Measurements from ENCODE around the gene OLA1. TPM values are rescaled to one million over a fixed set of nuclear protein-coding genes. Genes with fewer than 3 reads are reported as not detected.

OLA1 gene
- total and polyA plus RNA-seq, 2 of the 13 experiments (the other 11 are each of a cell fraction or from before 2014, with no cell fraction given): 153 to 241 TPM

- Histone ChIP-seq H2AFZ (ENCODE audit: low read length) (no peak overlapping the region), H3K79me2 (ENCODE audit: insufficient read depth, low read length) (no peaks in the 10 kb centered on the region), H3K27me3 (ENCODE audit: control insufficient read depth in 1 of 2, insufficient read depth in 2 of 2, low read length in 2 of 2) (no peaks in the 10 kb centered on the region), H4K20me1 (ENCODE audit: insufficient read depth, low read length) (no peaks in the 10 kb centered on the region), H3K9me3 (ENCODE audit: low read length) (no peaks in the 10 kb centered on the region), H3K36me3 (replicated peaks in 1 of 2; ENCODE audit: control insufficient read depth in 1 of 2, insufficient read depth in 2 of 2, low read length in 2 of 2) (no peaks in the 10 kb centered on the region), H3K4me2 (ENCODE audit: low read depth, low read length) (no peak overlapping the region), H3K9ac (ENCODE audit: insufficient read depth, low read depth, low read length) (no peak overlapping the region), H3K4me1 (ENCODE audit: insufficient read depth, low read length) (peaks cover 11% of the 10 kb centered on the region; the same call in 1 of the 2 replicates), H3K27ac (ENCODE audit: extremely low read length, insufficient read depth, low read length) (no peak overlapping the region), H3K4me3 (replicated peaks in 1 of 3; ENCODE audit: insufficient read depth in 1 of 3, low read depth in 2 of 3, low read length in 3 of 3) (no peak overlapping the region)
- CTCF ChIA-PET (ENCODE audit: low intra/inter-chr PET ratio, low total read pairs): no interaction called here
- no peak for TF ChIP-seq MAFK (conservative IDR thresholded peaks at IDR 0.05 in 1 of 2, IDR thresholded peaks at IDR 0.05 in 1 of 2; ENCODE audit: low read length in 2 of 2)
- no peak for TF ChIP-seq GRHL1 (CRISPR knock-in tag; conservative IDR thresholded peaks at IDR 0.05)
- TF ChIP-seq ZNF781 (CRISPR knock-in tag; IDR thresholded peaks at IDR 0.05; ENCODE audit: borderline replicate concordance, not compliant biosample characterization): no peak
- TF ChIP-seq CBX5 (CRISPR knock-in tag; IDR thresholded peaks at IDR 0.05; ENCODE audit: borderline replicate concordance): no peak
- no peak for TF ChIP-seq ZBTB1 (CRISPR knock-in tag; IDR thresholded peaks at IDR 0.05; ENCODE audit: borderline replicate concordance)
- no peak for TF ChIP-seq NR2C2 (CRISPR knock-in tag; IDR thresholded peaks at IDR 0.05; ENCODE audit: borderline replicate concordance)
- no peak for TF ChIP-seq ZNF672 (CRISPR knock-in tag; IDR thresholded peaks at IDR 0.05)
- no peak for TF ChIP-seq ZNF326 (CRISPR knock-in tag; IDR thresholded peaks at IDR 0.05; ENCODE audit: borderline replicate concordance)
- intact Hi-C loops (cut with micrococcal nuclease; ENCODE audit: unreplicated experiment): no loop called here
- in situ Hi-C loops (cut with HindIII; ENCODE audit: extremely low pct_ligation_motif_present, low pct_unique_long_range_greater_than_20kb): no loop called here
- FAIRE-seq (no peak), DNase-seq (ENCODE audit: low spot score) (no peak), ATAC-seq (no peak)
- POLR2A ChIA-PET: no interaction called here
- no TSS peak for BruUV-seq (replicated peaks)
- WGBS (ENCODE audit: low lambda C conversion rate): 72% methylated on average over 12 of the region's 12 CpGs
Measured at GRCh38 chr2:174063492-174064092, 184.7 kb downstream of the OLA1 start.

Measured in HepG2 (cell line).